GM10266 (cell line): ENCODE data around the gene RXRG.

Experiments
- DNase-seq: peaks from one replicate; pipeline ENCODE4 v3.0.0; 2012; ENCODE audit errors: extremely low spot score
- CTCF ChIP-seq: IDR thresholded peaks from 2 replicates; pipeline ENCODE4 v1.5.1; 2012; ENCODE audit warnings: mild to moderate bottlenecking, low read depth; ENCODE audit not compliant: control insufficient read depth, insufficient read depth; ENCODE audit errors: missing control alignments

The RXRG gene

GRCh38 chr1:165444897-165445370 is at the start of gene RXRG:
RXRG (minus strand) TSS chr1:165445126; CDS start chr1:165444893, 233 bp downstream.
- TF ChIP-seq CTCF = no peak
- DNase-seq = no peak

GRCh38 chr1:165492845-165493373 is 48.0 kb upstream of the RXRG start:
- no peak for DNase-seq
- TF ChIP-seq CTCF = no peak

GRCh38 chr1:165490175-165490574 is 45.2 kb upstream of the RXRG start:
- TF ChIP-seq CTCF = no peak

GRCh38 chr1:165487921-165488320 is 43.0 kb upstream of the RXRG start:
- no peak for TF ChIP-seq CTCF
- no peak for DNase-seq

More at GRCh38 chr1:165490175-165490574, 45.2 kb upstream of the RXRG start:
- DNase-seq = no peak

GRCh38 chr1:165486663-165487062 is 41.7 kb upstream of the RXRG start:
- DNase-seq = no peak

GRCh38 chr1:165485716-165486115 is 40.8 kb upstream of the RXRG start:
- TF ChIP-seq CTCF = no peak
- DNase-seq = no peak

More at GRCh38 chr1:165486663-165487062, 41.7 kb upstream of the RXRG start:
- TF ChIP-seq CTCF = no peak

GRCh38 chr1:165484532-165484931 is 39.6 kb upstream of the RXRG start:
- TF ChIP-seq CTCF = no peak
- no peak for DNase-seq
